NCI-H774 (cell line): ENCODE data around the gene CAPNS1.
"Not testable (repeated sequence)": the region's sequence is repeated elsewhere in the genome, so short reads cannot be mapped to it uniquely, and the experiment has no call there.

Experiments used
- DNase-seq: peaks from one replicate; lab custom pipeline; 2025; lab: John Stamatoyannopoulos, UW

The CAPNS1 gene

GRCh38 chr19:36151144-36152018 is 11.5 kb downstream of the CAPNS1 start:
- DNase-seq = no peak

- no peak for DNase-seq
Measured at GRCh38 chr19:36152019-36152351, 12.1 kb downstream of the CAPNS1 start.

DNA sequence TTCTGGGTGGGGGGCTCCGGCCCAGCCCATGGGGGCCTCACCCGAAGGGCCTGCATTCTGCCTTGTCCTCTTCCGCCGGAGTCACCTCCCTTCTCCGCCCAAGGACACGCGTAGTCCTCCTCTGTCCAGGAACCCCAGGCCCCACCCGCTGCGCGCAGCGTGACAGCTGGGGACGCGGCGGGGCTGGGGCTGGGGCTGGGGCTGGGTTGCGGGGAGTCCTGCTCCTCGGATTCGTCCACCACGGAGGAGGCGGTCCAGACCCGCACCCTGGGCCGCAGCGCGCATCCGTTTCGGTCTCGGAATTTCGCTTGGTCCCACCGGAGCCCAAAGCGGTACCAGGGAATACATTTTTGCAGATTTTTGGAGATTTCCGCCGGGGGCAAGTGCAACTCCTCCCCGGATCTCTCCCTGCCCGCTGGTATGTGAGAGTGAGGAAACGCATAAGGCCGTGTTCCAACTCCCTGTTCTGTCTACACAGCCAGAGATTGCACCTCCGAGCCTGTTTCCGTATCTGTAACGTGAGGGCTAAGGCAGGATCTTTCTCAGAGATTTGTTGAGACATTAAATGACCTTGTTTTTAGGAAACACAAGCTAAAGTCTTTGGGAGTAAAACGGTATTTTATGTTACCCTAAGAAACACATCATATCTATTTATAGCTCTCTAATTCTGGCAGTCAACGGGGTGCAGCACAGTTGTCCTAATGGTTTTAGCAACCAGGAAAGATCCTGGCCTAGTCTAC is 12.7 kb downstream of the CAPNS1 start, which contains the start of gene COX7A1:
Gene COX7A1, minus strand, starts transcription at position 96 of the 740 bp plus-strand sequence. Its CDS starts 40 bp downstream, at position 56.
- no peak for DNase-seq

DNA sequence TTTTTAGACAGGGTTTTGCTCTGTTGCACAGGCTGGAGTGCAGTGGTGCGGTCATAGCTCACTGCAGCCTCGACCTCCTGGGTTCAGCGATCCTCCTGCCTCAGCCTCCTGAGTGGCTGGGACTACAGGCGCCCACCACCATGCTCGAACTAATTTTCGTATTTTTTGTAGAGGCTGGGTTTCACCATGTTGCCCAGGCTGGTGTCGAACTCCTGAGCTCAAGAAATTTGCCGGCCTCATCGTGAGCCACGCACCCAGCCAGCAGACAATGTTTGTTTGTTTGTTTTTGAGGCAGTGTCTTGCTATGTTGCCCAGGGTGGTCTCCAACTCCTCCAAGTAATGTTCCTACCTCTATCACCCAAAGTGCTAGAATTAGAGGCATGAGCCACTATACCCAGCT is 13.3 kb downstream of the CAPNS1 start:
- no peak for DNase-seq

DNA sequence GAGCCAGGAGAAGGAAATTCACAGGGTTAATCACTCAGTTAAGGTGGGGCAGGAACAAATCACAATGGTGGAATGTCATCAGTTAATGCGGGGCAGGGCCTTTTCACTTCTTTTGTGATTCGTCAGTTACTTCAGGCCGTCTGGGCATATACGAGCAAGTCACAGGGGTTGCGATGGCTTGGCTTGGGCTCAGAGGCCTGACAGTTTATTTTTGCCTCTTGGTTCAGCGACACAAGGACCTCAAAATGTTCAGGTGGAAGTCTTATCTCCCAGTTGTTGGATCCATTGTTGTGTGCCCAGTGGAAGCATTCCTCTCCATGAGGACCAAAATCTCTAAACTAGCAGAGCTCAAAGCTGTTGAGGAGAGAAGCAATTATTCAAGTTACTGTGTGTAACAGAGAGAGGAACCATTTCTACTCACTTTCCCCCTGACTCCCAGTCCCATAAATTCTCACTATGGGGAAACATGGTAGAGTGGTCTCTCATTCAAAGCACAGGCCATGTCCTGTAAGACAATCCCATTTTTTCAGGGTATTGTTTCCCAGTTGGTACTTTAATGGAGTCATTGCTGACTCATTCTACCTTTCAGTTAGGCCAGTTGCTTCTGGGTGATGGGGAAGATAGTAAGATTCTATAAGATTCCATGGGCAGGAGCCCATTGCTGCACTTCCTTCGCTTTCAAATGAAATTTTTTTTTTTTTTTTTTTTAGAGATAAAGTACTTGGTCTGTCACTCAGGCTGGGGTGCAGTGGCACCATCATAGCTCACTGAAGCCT is 21.1 kb downstream of the CAPNS1 start:
- DNase-seq = no peak

GRCh38 chr19:36163813-36164212 is 23.9 kb downstream of the CAPNS1 start:
- DNase-seq = no peak

- peak; percentile 30 for DNase-seq
Measured at GRCh38 chr19:36169084-36169760, 29.4 kb downstream of the CAPNS1 start.

GRCh38 chr19:36172852-36173251 is 33.0 kb downstream of the CAPNS1 start:
- no peak for DNase-seq

- not testable (repeated sequence) for DNase-seq
Measured at GRCh38 chr19:36173846-36174245, 34.0 kb downstream of the CAPNS1 start.

DNA sequence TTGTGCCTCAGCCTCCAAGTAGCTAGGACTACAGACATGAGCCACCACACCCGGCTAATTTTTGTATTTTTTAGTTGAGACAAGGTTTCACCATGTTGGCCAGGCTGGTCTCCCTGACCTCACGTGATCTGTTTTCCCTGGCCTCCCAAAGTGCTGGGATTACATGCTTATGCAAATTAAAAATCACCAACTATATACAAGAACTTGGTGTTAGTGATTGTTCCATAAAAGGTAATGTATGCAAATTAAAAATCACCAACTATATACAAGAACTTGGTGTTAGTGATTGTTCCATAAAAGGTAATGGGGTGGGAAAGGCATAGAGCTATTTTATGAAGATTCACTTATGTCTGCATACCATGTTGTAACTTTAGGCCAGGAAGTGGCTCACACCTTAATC is 39.2 kb downstream of the CAPNS1 start:
- DNase-seq = not testable (repeated sequence)

GRCh38 chr19:36182612-36183244 is 42.9 kb downstream of the CAPNS1 start:
- DNase-seq = no peak

DNA sequence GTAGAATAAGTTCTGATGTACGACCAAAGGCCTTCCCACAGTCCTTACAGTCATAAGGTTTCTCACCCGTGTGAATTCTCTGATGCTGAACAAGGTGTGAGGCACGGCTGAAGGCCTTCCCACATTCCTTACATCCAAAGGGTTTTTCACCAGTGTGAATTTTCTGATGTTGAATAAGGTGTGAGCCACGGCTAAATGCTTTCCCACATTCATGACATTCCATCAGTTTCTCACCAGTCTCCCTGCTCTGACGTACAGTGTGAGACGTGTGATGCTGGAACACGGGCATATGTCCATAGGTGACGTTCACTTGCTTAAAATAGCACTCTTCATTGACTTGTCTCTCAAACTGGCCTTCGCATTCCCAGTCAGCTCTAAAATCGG is 43.4 kb downstream of the CAPNS1 start:
- no peak for DNase-seq

GRCh38 chr19:36186722-36187121 is 46.9 kb downstream of the CAPNS1 start:
- DNase-seq = not testable (repeated sequence)

GRCh38 chr19:36196249-36196648 is 56.4 kb downstream of the CAPNS1 start:
- DNase-seq = no peak

DNA sequence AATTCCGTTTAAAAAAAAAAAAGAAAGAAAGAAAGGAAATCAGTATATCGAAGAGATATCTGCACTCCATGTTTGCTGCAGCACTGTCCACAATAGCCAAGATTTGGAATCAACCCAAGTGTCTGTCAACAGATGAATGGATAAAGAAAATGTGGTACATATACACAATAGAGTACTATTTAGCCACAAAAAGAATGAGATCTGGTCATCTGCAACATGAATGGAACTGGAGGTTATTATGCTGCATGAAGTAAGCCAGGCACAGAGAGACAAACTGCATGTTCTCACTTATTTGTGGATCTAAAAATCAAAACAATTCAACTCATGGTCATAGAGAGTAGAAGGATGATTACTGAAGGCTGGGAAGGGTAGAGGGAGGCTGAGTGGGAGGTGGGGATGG is 58.3 kb downstream of the CAPNS1 start:
- no peak for DNase-seq
